Heart right ventricle (tissue), 16 donors: ENCODE results near the gene KIF2A. TPM values are rescaled to one million over a fixed set of nuclear protein-coding genes. Genes with fewer than 3 reads are reported as not detected.

Experiments used
- ATAC-seq, 8 donors: fragments of 200-7000 bp; cut with Tn5 transposase; one replicate each; pipeline ENCODE4 v1.9.1; 2020; ENCODE audit warnings: mild to moderate bottlenecking in 8 of 8, moderate library complexity in 8 of 8, moderate number of reproducible peaks in 1 of 8
- DNase-seq, 2 donors: peaks; one replicate each; pipeline ENCODE4 v3.0.0-alpha.2; 2020
- H3K27ac ChIP-seq, 10 donors: fragments of 200-600 bp; sonication (generic) in 2 of 10; one replicate each; pipeline versions ENCODE4 v1.5.0 to v1.8.0; 2020 to 2022; ENCODE audit warnings: mild to moderate bottlenecking in 3 of 10
- H3K27me3 ChIP-seq, 7 donors: fragments of 200-600 bp; one replicate each; pipeline ENCODE4 v1.8.0; 2021 to 2022; ENCODE audit warnings: mild to moderate bottlenecking in 2 of 7
- H3K36me3 ChIP-seq, 9 donors: fragments of 200-600 bp; sonication (generic) in 1 of 9; one replicate each; pipeline versions ENCODE4 v1.5.0 to v1.8.0; 2020 to 2022; ENCODE audit warnings: mild to moderate bottlenecking in 2 of 9
- H3K4me1 ChIP-seq, 9 donors: fragments of 200-600 bp; sonication (generic) in 1 of 9; one replicate each; pipeline versions ENCODE4 v1.5.0 to v1.8.0; 2020 to 2022; ENCODE audit warnings: mild to moderate bottlenecking in 4 of 9
- H3K4me3 ChIP-seq, 10 donors: fragments of 200-600 bp; sonication (generic) in 2 of 10; one replicate each; pipeline versions ENCODE4 v1.5.0 to v1.8.0; 2020 to 2022; ENCODE audit warnings: mild to moderate bottlenecking in 7 of 10, moderate library complexity in 2 of 10
- H3K9me3 ChIP-seq, 11 donors: fragments of 200-600 bp in 10 of 11; sonication (generic) in 2 of 11; one replicate each; pipeline versions ENCODE4 v1.5.0 to v1.8.0; 2013 to 2022; ENCODE audit warnings: mild to moderate bottlenecking in 2 of 11, control low read depth in 1 of 11, moderate library complexity in 1 of 11
- CTCF ChIP-seq, 9 donors: fragments of 200-600 bp; sonication (generic) in 2 of 9; IDR thresholded peaks; one replicate each; pipeline versions ENCODE4 v1.5.0 to v1.8.0; 2021 to 2022; ENCODE audit warnings: antibody characterized with exemption in 9 of 9, mild to moderate bottlenecking in 5 of 9, moderate library complexity in 1 of 9
- WGBS, 2 donors: extraction: QIAGEN DNeasy Blood & Tissue Kit; methylation state at CpG; one replicate each; pipeline ENCODE4 v1.1.7; 2013; ENCODE audit warnings: inconsistent platforms in 1 of 2; 5-methylcytosine and 5-hydroxymethylcytosine counted together
- intact Hi-C, 10 donors: fragments of 100-400 bp; cut with DNase I; formaldehyde crosslinking; loops; one replicate each; pipeline versions ENCODE4 v1.11.1 to v1.14.2; 2022
- polyA plus RNA-seq, 2 donors: library from polyadenylated mRNA; stranded (reverse); fragments of 200-250 nt; gene quantifications; one replicate each; pipeline ENCODE4 v1.2.3, GENCODE V29; 2013
- total RNA-seq, 10 donors: library from RNA; stranded (reverse); fragmentation: NEBNext Ultra II Directional in 3 of 10; extraction: Animal tissue kit (Norgen Biotek cat#: 25700) in 3 of 10; gene quantifications; one replicate each; pipeline versions ENCODE4 v1.2.1 to v1.2.4, GENCODE V29; 2021 to 2023
- donor health status: Arrhythmogenic right ventricular cardiomyopathy.
- donor health status: ischemic (EF 13 %, LVEDD 7.1; RV severe dilation, severe dysfunction).
- donor health status: healthy with polysubstance abuse.
- donor health status: DM: no; HTN: yes; CAD: no.
- donor health status: DM: no; HTN: no; CAD: no.
- donor health status: ischemic (EF 25% LVEDD 6.9; RV normal size, moderate dysfunction).
- donor health status: ischemic (EF 25% LVEDD 5.7; RV mildly dilated, moderate dysfunction).
- donor health status: healthy.
- donor health status: DM: yes; HTN: yes; CAD: no.
- donor health status: Ischemic cardiomyopathy.
- donor health status: ischemic (EF 35%, LVEDD 5.7; RV mildly dilated, moderate dysfunction).
- donor health status: nonischemic (EF 11% LVEDD 7.7; RV severe dilation, severe dysfunction).
- donor health status: DM: yes; HTN: yes; CAD: no.
- donor health status: PGD.
- donor health status: ischemic (EF 29% LVEDD 5.4; RV normal size, mild dysfunction).
- donor health status: nonischemic (EF 23%, LVEDD 6.1; RV moderate dilation, normal function).

Gene KIF2A
- total and polyA plus RNA-seq, 12 donors = 1.5 to 17.1 (median 11.1) TPM

GRCh38 chr5:62403411-62404250 is 97.6 kb downstream of the KIF2A start, which contains the start of gene DIMT1:
DIMT1 (minus strand) TSS chr5:62403905; CDS start chr5:62403772, 133 bp downstream.
- DNase-seq (peak; percentile 92 to 97), ATAC-seq (peak; percentile 99 to 100 (median 99))
- no peaks in the 10 kb centered on the region for H3K27me3 ChIP-seq
- intact Hi-C loops = loop anchor here in 2 of 10 donors (5.0 to 10.0 kb wide), 2 partner anchors 96 to 99 kb away; partner anchors contain the start of gene KIF2A (in 2 of the 2)
- TF ChIP-seq CTCF (IDR thresholded peaks at IDR 0.05) = peak in 2 of 9 donors; percentile 12 to 21
- peak within 1 kb of the TSS; percentile 88 to 99 (median 97) for H3K27ac ChIP-seq
- H3K4me1 ChIP-seq = peaks cover 5 to 25% (median 14%) of the 10 kb centered on the region in 9 donors
- H3K4me3 ChIP-seq = peak within 1 kb of the TSS; percentile 55 to 99 (median 83)
- peaks cover 0 to 4% (median 0%) of the 10 kb centered on the region in 11 donors for H3K9me3 ChIP-seq
- 0% methylated on average over 65 to 66 of the region's 66 CpGs for WGBS, 2 donors
- H3K36me3 ChIP-seq = peaks cover 0 to 37% (median 21%) of the 10 kb centered on the region in 9 donors

- peak; percentile 98 to 99 (median 99) for ATAC-seq
- Histone ChIP-seq H3K4me3 (peak within 1 kb of the TSS; percentile 73 to 98 (median 88)), H3K9me3 (peaks cover 0 to 1% (median 0%) of the 10 kb centered on the region in 11 donors), H3K36me3 (no peaks in the 10 kb centered on the region), H3K4me1 (peaks cover 0 to 21% (median 13%) of the 10 kb centered on the region in 9 donors), H3K27ac (peak within 1 kb of the TSS in 9 of 10 donors; percentile 54 to 85 (median 66)), H3K27me3 (no peaks in the 10 kb centered on the region)
- intact Hi-C loops = loop anchor here in 1 of 10 donors (5.0 kb wide), 1 partner anchor 105 kb away; the partner anchor contains the start of gene KIF2A
- peak; percentile 98 to 99 for DNase-seq
- 0% methylated on average over 66 of the region's 66 CpGs for WGBS, 2 donors
- no peak for TF ChIP-seq CTCF (IDR thresholded peaks at IDR 0.05)
Observed at GRCh38 chr5:62412549-62413329, 106.7 kb downstream of the KIF2A start, which contains the start of gene IPO11. IPO11 (plus strand) TSS chr5:62412763; CDS start chr5:62437280, 24,517 bp downstream.

- peaks cover 0 to 30% (median 14%) of the 10 kb centered on the region in 9 donors for H3K4me1 ChIP-seq
- no peaks in the 10 kb centered on the region for H3K27me3 ChIP-seq
- intact Hi-C loops = loop anchor here in 1 of 10 donors (5.0 kb wide), 1 partner anchor 106 kb away; the partner anchor contains the start of gene KIF2A
- no peak for DNase-seq
- TF ChIP-seq CTCF (IDR thresholded peaks at IDR 0.05) = no peak
- H3K36me3 ChIP-seq = peaks cover 0 to under 1% (median 0%) of the 10 kb centered on the region in 9 donors
- 53 to 58% methylated on average over 3 of the region's 3 CpGs for WGBS, 2 donors
- peak overlapping the region in 9 of 10 donors; percentile 73 to 98 (median 88) for H3K4me3 ChIP-seq
- no peak for ATAC-seq
- no peak overlapping the region for H3K27ac ChIP-seq
- H3K9me3 ChIP-seq = no peaks in the 10 kb centered on the region
Observed at GRCh38 chr5:62413711-62414110, 107.7 kb downstream of the KIF2A start.
